C4-2B (cell line): ENCODE measurements around the gene ZNF774.

ENCODE experiments used
- H3K27ac ChIP-seq: fragments of 450-650 bp; 2 replicates; pipeline ENCODE4 v1.5.1; 2017
- CTCF ChIP-seq: fragments of 450-650 bp; conservative IDR thresholded peaks from 2 replicates; pipeline ENCODE4 v1.5.1; 2017; ENCODE audit warnings: mild to moderate bottlenecking
- ZFX ChIP-seq: fragments of 450-650 bp; IDR thresholded peaks from 2 replicates; pipeline ENCODE4 v1.6.1; 2017

Gene ZNF774

GRCh38 chr15:90376789-90377188, 24.7 kb downstream of the ZNF774 start:
- H3K27ac ChIP-seq, result no peak overlapping the region
- no peak for TF ChIP-seq CTCF
- no peak for TF ChIP-seq ZFX

DNA sequence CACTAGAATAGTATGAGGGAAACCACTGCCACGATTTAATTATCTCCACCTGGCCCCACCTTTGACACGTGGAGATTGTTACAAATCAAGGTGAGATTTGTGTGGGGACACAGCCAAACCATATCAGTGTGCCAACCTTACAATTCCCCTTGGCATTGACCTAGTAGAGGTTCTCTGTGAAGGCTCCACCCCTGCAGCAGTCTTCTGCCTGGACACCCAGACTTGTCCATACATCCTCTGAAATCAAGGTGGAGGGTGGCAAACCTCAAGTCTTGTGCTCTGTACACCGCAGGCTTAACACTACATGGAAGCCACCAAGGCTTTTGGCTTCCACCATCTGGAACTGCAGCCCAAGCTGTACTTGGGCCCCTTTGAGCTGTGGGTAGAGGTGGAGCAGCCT, 27.2 kb downstream of the ZNF774 start:
- H3K27ac ChIP-seq, result no peak overlapping the region
- no peak for TF ChIP-seq ZFX
- no peak for TF ChIP-seq CTCF

DNA sequence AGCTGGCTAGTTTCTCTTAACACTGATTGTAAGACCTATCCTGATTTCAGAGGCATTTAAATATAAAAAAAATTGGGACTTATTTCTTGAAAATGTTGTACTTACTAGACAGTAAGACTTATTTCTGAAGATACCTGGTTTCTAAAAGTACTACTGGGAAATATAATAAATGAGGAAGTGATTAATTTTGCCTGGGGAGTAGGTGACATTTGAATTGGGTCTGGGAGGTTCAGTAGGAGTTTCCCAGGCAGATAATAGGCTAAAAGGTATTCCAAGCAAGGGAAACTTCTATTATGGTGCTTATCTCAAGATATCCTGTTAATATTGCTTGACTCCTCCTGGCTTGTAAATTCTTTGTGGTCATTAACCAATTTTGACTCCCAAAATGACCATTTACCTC, 29.4 kb downstream of the ZNF774 start:
- TF ChIP-seq CTCF (no peak), ZFX (no peak)
- no peak overlapping the region for H3K27ac ChIP-seq

- TF ChIP-seq ZFX, result no peak
- no peak for TF ChIP-seq CTCF
- no peak overlapping the region for H3K27ac ChIP-seq
Observed at GRCh38 chr15:90382320-90382719, 30.2 kb downstream of the ZNF774 start.

- TF ChIP-seq ZFX (no peak), CTCF (no peak)
Observed at GRCh38 chr15:90386221-90386620, 34.1 kb downstream of the ZNF774 start.

DNA sequence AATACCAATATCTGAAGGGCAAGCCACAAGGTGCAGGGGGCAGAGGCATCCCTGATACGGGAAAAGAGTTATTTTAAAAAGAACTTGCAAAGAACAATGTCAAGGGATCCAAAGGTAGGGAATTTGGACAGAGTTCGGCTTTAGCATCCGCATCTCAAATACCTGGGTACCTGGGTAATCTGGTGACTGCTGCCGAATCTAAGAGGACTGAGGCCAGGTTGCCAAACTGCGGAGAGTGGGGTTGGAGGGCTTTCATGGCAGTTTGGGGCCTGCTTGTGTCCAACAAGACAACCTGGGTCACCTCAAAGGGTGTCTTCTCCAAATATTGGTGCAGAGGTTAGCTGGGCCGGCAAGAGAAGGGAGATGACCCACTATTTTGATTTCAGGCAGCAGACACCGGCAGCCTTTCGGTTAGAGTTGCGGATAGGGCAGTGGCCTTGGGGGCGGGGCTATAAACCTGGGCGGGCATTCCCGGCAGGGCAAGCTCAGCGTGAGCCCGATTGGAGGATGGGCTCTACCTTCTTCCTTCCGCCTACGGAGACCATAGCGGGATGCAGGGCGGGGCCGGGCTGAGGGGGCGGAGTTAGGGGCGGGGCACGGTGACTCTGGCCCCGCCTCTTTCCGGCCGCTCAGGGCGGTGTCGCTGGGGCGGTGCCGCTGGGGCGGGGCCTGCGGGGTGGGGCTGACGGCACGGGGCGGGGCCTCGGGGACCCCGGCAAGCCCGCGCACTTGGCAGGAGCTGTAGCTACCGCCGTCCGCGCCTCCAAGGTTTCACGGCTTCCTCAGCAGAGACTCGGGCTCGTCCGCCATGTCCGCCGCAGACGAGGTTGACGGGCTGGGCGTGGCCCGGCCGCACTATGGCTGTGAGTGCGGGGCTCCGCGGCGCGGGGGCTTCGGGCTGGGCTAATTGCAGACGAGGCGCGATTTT, 35.7 kb downstream of the ZNF774 start, which contains the start of gene IQGAP1:
TSS of gene IQGAP1 (plus strand) at position 709 of the 928 bp plus-strand sequence. CDS start at position 809, 100 bp downstream.
- peak within 1 kb of the TSS; percentile 82 for H3K27ac ChIP-seq
- no peak for TF ChIP-seq CTCF
- TF ChIP-seq ZFX, result no peak

More at GRCh38 chr15:90386221-90386620, 34.1 kb downstream of the ZNF774 start:
- no peak overlapping the region for H3K27ac ChIP-seq
